HFFc6 (cell line): ENCODE results near the gene RMDN3. TPM values are rescaled to one million over a fixed set of nuclear protein-coding genes. Genes with fewer than 3 reads are reported as not detected.

Source experiments
- DNase-seq: peaks from one replicate; pipeline ENCODE4 v3.0.0-alpha.2; 2018
- H3K27ac Mint-ChIP-seq: 2 replicates; pipeline ENCODE4 v1.8.0; 2020; ENCODE audit warnings: mild to moderate bottlenecking, mixed read lengths
- H3K27me3 Mint-ChIP-seq: 2 replicates; pipeline ENCODE4 v1.8.0; 2021; ENCODE audit warnings: mild to moderate bottlenecking, moderate library complexity, mixed read lengths; ENCODE audit not compliant: insufficient read depth
- H3K36me3 Mint-ChIP-seq: 2 replicates; pipeline ENCODE4 v1.8.0; 2021; ENCODE audit warnings: low read depth, mixed read lengths
- H3K4me1 Mint-ChIP-seq: 2 replicates; pipeline ENCODE4 v1.8.0; 2020; ENCODE audit warnings: low read depth, mixed read lengths
- H3K4me3 Mint-ChIP-seq: 2 replicates; pipeline ENCODE4 v1.8.0; 2020; ENCODE audit warnings: mild to moderate bottlenecking, moderate library complexity, mixed read lengths
- H3K9me3 Mint-ChIP-seq: 2 replicates; pipeline ENCODE4 v1.8.0; 2020; ENCODE audit warnings: mild to moderate bottlenecking, mixed read lengths
- total RNA-seq, 6 experiments: library from RNA; stranded (reverse); fragmentation: NEBNext Ultra II Directional; extraction: Animal tissue kit (Norgen Biotek cat#: 25700); gene quantifications; 2 replicates in 1 of 6; 3 replicates in 5 of 6; pipeline ENCODE4 v1.2.3, GENCODE V29; 2021
- TF ChIP-seq, protein P1 (sequence below): fragments of 200-600 bp; sonication (generic); IDR thresholded peaks from 2 replicates; pipeline ENCODE4 v1.5.0; 2021; ENCODE audit warnings: antibody characterized with exemption, mild to moderate bottlenecking

The RMDN3 gene
- total RNA-seq, 6 experiments from 2014 or later: 32.6 to 43.2 (median 35.6) TPM

- H3K9me3 Mint-ChIP-seq: no peaks in the 10 kb centered on the region
- H3K4me1 Mint-ChIP-seq: peaks cover 19% of the 10 kb centered on the region
- H3K27me3 Mint-ChIP-seq: peaks cover 4% of the 10 kb centered on the region
- no peak for DNase-seq
- no peak overlapping the region for H3K27ac Mint-ChIP-seq
- H3K4me3 Mint-ChIP-seq: no peak overlapping the region
- H3K36me3 Mint-ChIP-seq: peaks cover 13% of the 10 kb centered on the region
- TF ChIP-seq, protein P1, sequence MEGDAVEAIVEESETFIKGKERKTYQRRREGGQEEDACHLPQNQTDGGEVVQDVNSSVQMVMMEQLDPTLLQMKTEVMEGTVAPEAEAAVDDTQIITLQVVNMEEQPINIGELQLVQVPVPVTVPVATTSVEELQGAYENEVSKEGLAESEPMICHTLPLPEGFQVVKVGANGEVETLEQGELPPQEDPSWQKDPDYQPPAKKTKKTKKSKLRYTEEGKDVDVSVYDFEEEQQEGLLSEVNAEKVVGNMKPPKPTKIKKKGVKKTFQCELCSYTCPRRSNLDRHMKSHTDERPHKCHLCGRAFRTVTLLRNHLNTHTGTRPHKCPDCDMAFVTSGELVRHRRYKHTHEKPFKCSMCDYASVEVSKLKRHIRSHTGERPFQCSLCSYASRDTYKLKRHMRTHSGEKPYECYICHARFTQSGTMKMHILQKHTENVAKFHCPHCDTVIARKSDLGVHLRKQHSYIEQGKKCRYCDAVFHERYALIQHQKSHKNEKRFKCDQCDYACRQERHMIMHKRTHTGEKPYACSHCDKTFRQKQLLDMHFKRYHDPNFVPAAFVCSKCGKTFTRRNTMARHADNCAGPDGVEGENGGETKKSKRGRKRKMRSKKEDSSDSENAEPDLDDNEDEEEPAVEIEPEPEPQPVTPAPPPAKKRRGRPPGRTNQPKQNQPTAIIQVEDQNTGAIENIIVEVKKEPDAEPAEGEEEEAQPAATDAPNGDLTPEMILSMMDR: no peak
Observed at GRCh38 chr15:40773496-40773895, 18.4 kb upstream of the RMDN3 start.

DNA sequence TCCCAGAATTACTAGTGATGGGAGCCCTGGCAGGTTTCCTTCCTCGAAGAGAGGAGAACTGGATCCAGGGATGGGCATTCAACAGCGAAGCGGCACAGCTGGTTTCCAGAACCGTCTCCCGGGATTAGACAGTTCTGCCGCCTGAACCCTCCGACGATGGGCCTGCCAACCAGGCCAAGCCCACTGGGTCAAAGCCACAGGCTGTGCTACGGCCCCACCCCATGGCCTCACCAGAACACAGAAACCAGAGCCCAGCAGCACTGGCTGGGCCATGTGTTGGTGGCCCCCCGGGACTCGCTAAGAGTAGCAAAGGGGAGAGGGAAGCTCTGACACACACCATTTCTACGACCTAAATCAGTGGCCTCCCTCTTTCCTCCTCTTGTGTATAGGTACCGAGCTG lies 17.0 kb upstream of the RMDN3 start:
- DNase-seq: no peak
- Mint-ChIP-seq H3K27me3 (peaks cover 4% of the 10 kb centered on the region), H3K36me3 (peaks cover 12% of the 10 kb centered on the region), H3K4me1 (peaks cover 20% of the 10 kb centered on the region), H3K4me3 (no peak overlapping the region), H3K9me3 (no peaks in the 10 kb centered on the region), H3K27ac (no peak overlapping the region)
- TF ChIP-seq, protein P1: no peak

DNA sequence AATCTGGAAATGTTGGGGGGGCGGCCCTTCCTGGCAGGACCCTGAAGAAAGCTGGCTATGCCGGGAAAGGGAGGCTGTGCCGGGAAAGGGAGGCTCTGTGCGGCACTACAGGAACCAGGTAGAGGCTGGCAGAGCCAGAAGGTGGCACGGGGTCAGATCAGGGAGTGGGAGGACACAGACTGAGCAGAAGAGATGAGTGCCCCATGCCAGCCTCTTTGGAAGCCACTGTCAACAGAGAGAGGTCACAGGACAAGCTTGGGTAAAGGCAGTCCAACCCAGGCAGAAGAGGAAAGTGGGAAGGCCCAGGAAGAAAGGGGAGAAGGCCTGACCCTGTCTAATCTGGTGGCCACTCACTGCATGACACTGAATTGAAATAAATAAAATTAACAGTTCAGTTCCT lies 16.2 kb upstream of the RMDN3 start:
- Mint-ChIP-seq H3K27ac (no peak overlapping the region), H3K27me3 (peaks cover 4% of the 10 kb centered on the region), H3K36me3 (peaks cover 5% of the 10 kb centered on the region; the same call in 1 of the 2 replicates), H3K9me3 (no peaks in the 10 kb centered on the region), H3K4me1 (peaks cover 21% of the 10 kb centered on the region), H3K4me3 (no peak overlapping the region)
- DNase-seq: no peak
- TF ChIP-seq, protein P1: no peak

DNA sequence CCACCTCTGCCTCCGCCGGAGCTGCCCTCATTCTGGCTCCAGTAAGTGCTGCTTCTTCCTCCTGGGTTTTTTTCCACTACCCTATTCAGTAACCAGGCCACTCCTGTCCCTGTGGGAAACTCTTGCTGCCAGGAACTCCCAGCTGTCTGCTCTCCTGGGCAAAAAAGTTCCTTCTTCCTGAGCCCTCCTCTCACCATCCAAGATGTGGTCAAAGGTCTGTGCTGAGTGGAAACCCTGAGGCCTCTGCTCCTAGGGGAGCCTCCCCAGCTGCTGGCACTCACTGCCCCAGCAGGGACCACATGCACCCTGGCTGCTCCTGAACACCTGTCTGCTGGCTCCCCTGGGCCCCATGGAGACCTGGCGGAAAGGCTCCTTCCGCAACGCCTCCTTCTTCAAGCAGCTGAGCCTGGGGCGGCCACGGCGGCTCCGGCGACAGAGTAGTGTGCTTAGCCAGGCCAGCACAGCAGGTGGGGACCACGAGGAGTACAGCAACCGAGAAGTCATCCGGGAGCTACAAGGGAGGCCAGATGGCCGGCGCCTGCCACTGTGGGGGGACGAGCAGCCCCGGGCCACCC lies 15.2 kb upstream of the RMDN3 start:
- TF ChIP-seq, protein P1: no peak
- Mint-ChIP-seq H3K9me3 (no peaks in the 10 kb centered on the region), H3K4me1 (peaks cover 31% of the 10 kb centered on the region), H3K36me3 (peaks cover 5% of the 10 kb centered on the region; the same call in 1 of the 2 replicates), H3K27ac (peak overlapping the region; percentile 48), H3K4me3 (no peak overlapping the region), H3K27me3 (peaks cover 2% of the 10 kb centered on the region)
- DNase-seq: no peak

GRCh38 chr15:40769274-40770146 lies 14.5 kb upstream of the RMDN3 start, which contains the start of gene C15orf62:
Gene C15orf62 (plus strand): TSS chr15:40769980. CDS start chr15:40770496, 516 bp downstream.
- H3K9me3 Mint-ChIP-seq: no peaks in the 10 kb centered on the region
- peak within 1 kb of the TSS; percentile 48 for H3K27ac Mint-ChIP-seq
- H3K4me1 Mint-ChIP-seq: peaks cover 39% of the 10 kb centered on the region
- peaks cover 3% of the 10 kb centered on the region; the same call in 1 of the 2 replicates for H3K36me3 Mint-ChIP-seq
- TF ChIP-seq, protein P1: no peak
- no peak for DNase-seq
- H3K27me3 Mint-ChIP-seq: peaks cover 2% of the 10 kb centered on the region
- H3K4me3 Mint-ChIP-seq: no peak within 1 kb of the TSS
